Neural progenitor cell (in vitro differentiated cells): ENCODE results near the gene GPR152.
"Not testable (repeated sequence)": the region's sequence is repeated elsewhere in the genome, so short reads cannot be mapped to it uniquely, and the experiment has no call there.

Source experiments
- CTCF ChIP-seq: fragments of 200-600 bp; sonication (generic); IDR thresholded peaks from 2 replicates; pipeline ENCODE4 v1.5.1; 2017; ENCODE audit warnings: antibody characterized with exemption, mild to moderate bottlenecking
- EZH2 ChIP-seq: fragments of 200-600 bp; sonication (generic); IDR thresholded peaks from 2 replicates; pipeline ENCODE4 v1.6.1; 2017; ENCODE audit warnings: antibody characterized with exemption, mild to moderate bottlenecking, moderate library complexity
- EZH2phosphoT487 ChIP-seq: fragments of 200-600 bp; sonication (generic); IDR thresholded peaks from 2 replicates; pipeline ENCODE4 v1.6.1; 2017; ENCODE audit warnings: antibody characterized with exemption

GRCh38 chr11:67476692-67477091 is 24.2 kb upstream of the GPR152 start:
- not testable (repeated sequence) for TF ChIP-seq CTCF, EZH2, EZH2phosphoT487
